ENCODE measurements around the gene OR5B12. TPM values are rescaled to one million over a fixed set of nuclear protein-coding genes. Genes with fewer than 3 reads are reported as not detected.
"Not testable (repeated sequence)": the region's sequence is repeated elsewhere in the genome, so short reads cannot be mapped to it uniquely, and the experiment has no call there.

OR5B12 gene
- total RNA-seq, 4 donors from 2014 or later = not detected

DNA sequence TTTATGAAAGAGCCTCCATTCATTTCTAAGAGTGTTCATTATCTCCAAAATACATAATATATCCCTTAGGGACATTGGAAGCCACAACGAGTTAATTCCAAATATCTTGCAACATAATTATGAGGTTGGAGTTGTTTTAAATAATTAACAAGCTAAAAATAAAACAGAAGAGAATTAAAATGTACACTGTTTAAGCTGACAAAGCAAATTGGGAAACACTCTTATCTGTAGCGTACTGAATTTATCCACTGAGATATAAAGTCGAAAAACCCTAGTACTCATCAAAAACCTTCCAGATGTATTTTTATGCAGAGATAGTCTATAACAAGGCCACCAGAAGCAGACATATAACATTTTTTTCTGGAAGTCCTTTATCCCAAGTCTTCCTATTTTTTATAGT is 7.8 kb downstream of the OR5B12 start:
- 74 to 81% methylated on average over 3 of the region's 3 CpGs for WGBS, 2 donors (ENCODE audit: low coverage in 1 of 2)
- Histone ChIP-seq H3K4me3 (no peak overlapping the region), H3K9me3 (peaks cover 0 to 24% (median 0%) of the 10 kb centered on the region in 3 donors), H3K27me3 (no peaks in the 10 kb centered on the region), H3K36me3 (no peaks in the 10 kb centered on the region), H3K27ac (no peak overlapping the region), H3K4me1 (no peaks in the 10 kb centered on the region)
- ATAC-seq = no peak
- TF ChIP-seq POLR2A (IDR thresholded peaks at IDR 0.05) (no peak), POLR2AphosphoS5 (IDR thresholded peaks at IDR 0.05) (no peak), EP300 (IDR thresholded peaks at IDR 0.05) (no peak)
- TF ChIP-seq, protein P1, sequence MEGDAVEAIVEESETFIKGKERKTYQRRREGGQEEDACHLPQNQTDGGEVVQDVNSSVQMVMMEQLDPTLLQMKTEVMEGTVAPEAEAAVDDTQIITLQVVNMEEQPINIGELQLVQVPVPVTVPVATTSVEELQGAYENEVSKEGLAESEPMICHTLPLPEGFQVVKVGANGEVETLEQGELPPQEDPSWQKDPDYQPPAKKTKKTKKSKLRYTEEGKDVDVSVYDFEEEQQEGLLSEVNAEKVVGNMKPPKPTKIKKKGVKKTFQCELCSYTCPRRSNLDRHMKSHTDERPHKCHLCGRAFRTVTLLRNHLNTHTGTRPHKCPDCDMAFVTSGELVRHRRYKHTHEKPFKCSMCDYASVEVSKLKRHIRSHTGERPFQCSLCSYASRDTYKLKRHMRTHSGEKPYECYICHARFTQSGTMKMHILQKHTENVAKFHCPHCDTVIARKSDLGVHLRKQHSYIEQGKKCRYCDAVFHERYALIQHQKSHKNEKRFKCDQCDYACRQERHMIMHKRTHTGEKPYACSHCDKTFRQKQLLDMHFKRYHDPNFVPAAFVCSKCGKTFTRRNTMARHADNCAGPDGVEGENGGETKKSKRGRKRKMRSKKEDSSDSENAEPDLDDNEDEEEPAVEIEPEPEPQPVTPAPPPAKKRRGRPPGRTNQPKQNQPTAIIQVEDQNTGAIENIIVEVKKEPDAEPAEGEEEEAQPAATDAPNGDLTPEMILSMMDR (IDR thresholded peaks at IDR 0.05) = no peak

- H3K27ac ChIP-seq = no peak overlapping the region
- H3K4me3 ChIP-seq = no peak overlapping the region
- WGBS, 2 donors (ENCODE audit: low coverage in 1 of 2) = 39 to 78% methylated on average over 2 to 3 of the region's 3 CpGs
- no peaks in the 10 kb centered on the region for H3K4me1 ChIP-seq
- no peaks in the 10 kb centered on the region for H3K27me3 ChIP-seq
- no peaks in the 10 kb centered on the region for H3K36me3 ChIP-seq
- ATAC-seq = no peak
- TF ChIP-seq, protein P1 (IDR thresholded peaks at IDR 0.05) = no peak
- no peak for TF ChIP-seq EP300 (IDR thresholded peaks at IDR 0.05)
- TF ChIP-seq POLR2AphosphoS5 (IDR thresholded peaks at IDR 0.05) = no peak
- peaks cover 0 to 28% (median 0%) of the 10 kb centered on the region in 3 donors for H3K9me3 ChIP-seq
Measured at GRCh38 chr11:58433638-58434203, 8.3 kb downstream of the OR5B12 start.

- no peak for ATAC-seq
- no peaks in the 10 kb centered on the region for H3K36me3 ChIP-seq
- WGBS, 2 donors (ENCODE audit: low coverage in 1 of 2) = 0 to 24% methylated on average over 1 of the region's 1 CpG
- H3K9me3 ChIP-seq = peaks cover 0 to 15% (median 0%) of the 10 kb centered on the region in 3 donors
- no peak overlapping the region for H3K4me3 ChIP-seq
- H3K4me1 ChIP-seq = no peaks in the 10 kb centered on the region
- no peak overlapping the region for H3K27ac ChIP-seq
- H3K27me3 ChIP-seq = no peaks in the 10 kb centered on the region
- TF ChIP-seq, protein P1 (IDR thresholded peaks at IDR 0.05) = no peak
- TF ChIP-seq POLR2AphosphoS5 (IDR thresholded peaks at IDR 0.05) (no peak), EP300 (IDR thresholded peaks at IDR 0.05) (no peak), POLR2A (IDR thresholded peaks at IDR 0.05) (no peak)
Measured at GRCh38 chr11:58429273-58429672, 12.8 kb downstream of the OR5B12 start.

DNA sequence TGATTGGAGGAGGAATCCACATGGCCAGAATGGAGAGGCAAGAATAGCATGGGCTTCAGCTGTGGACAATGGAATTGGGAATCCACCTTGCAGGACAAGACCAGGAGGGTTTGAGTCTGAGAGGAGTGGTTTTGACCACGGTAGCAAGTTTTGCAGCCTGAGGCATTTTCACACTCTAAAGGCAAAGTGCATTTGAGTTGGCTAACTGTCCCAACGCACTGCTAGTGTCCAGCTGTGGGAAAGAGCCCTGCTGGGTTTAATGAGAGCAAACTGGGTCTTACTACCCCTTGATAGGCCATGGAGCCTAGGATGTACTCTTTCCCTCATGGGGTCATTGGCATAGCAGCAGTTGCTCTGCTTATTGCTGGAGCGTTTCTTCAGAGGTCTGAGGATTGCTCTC is 14.0 kb downstream of the OR5B12 start, which contains the start of gene OR5B2:
OR5B2 (minus strand) TSS at position 101 of the 400 bp plus-strand sequence. CDS start 4,860 bp downstream, outside the sequence.
- H3K27me3 ChIP-seq = no peaks in the 10 kb centered on the region
- TF ChIP-seq, protein P1 (IDR thresholded peaks at IDR 0.05) = no peak
- 58 to 70% methylated on average over 2 of the region's 3 CpGs for WGBS, 2 donors (ENCODE audit: low coverage in 1 of 2)
- ATAC-seq = no peak
- no peaks in the 10 kb centered on the region for H3K4me1 ChIP-seq
- H3K27ac ChIP-seq = no peak within 1 kb of the TSS
- H3K9me3 ChIP-seq = peaks cover 0 to 15% (median 0%) of the 10 kb centered on the region in 3 donors
- no peaks in the 10 kb centered on the region for H3K36me3 ChIP-seq
- no peak within 1 kb of the TSS for H3K4me3 ChIP-seq

DNA sequence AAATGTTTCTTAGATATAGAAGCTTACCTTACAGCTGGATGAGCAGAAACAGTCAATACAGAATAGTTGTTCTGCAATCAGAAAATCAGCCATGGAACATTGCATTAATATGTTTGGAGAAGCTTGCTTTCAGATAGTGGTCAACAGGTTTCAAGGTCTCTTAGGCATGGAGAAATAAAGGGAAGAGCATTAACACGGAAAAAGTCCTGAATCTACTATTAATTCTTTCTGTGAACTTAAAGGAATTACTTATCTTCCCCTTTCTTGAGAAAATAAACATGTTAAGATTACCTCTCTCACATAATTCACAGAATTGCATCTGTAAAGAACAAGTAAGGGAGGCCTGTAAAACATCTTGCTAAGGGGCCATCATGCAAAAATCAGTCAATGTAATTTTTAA is 35.3 kb downstream of the OR5B12 start, which contains the start of gene OR5B3:
OR5B3 (minus strand) TSS at position 101 of the 400 bp plus-strand sequence. CDS start 3,465 bp downstream, outside the sequence.
- TF ChIP-seq, protein P1 (IDR thresholded peaks at IDR 0.05) = no peak
- H3K27ac ChIP-seq = no peak within 1 kb of the TSS
- no peak for ATAC-seq
- H3K27me3 ChIP-seq = no peaks in the 10 kb centered on the region
- no peaks in the 10 kb centered on the region for H3K36me3 ChIP-seq
- H3K9me3 ChIP-seq = peaks cover 0 to 42% (median 0%) of the 10 kb centered on the region in 3 donors
- H3K4me1 ChIP-seq = no peaks in the 10 kb centered on the region
- WGBS, 2 donors (ENCODE audit: low coverage in 1 of 2) = 27 to 47% methylated on average over 1 of the region's 1 CpG
- no peak within 1 kb of the TSS for H3K4me3 ChIP-seq

- WGBS, 2 donors (ENCODE audit: low coverage in 1 of 2) = no CpG with 5 or more reads among the region's 2 CpGs
- not testable (repeated sequence) for H3K4me3 ChIP-seq, H3K9me3 ChIP-seq, H3K27me3 ChIP-seq, H3K4me1 ChIP-seq, H3K36me3 ChIP-seq, ATAC-seq, H3K27ac ChIP-seq
Measured at GRCh38 chr11:58399622-58400021, 42.4 kb downstream of the OR5B12 start.
